CD4-positive, CD25-positive, alpha-beta regulatory T cell (primary cell): ENCODE measurements around the gene PTPN4. TPM values are rescaled to one million over a fixed set of nuclear protein-coding genes. Genes with fewer than 3 reads are reported as not detected.
"Not testable (repeated sequence)": the region's sequence is repeated elsewhere in the genome, so short reads cannot be mapped to it uniquely, and the experiment has no call there.

Experiments used
- ATAC-seq, 2 donors: fragments of 150-1000 bp; cut with Tn5 transposase; one replicate each; pipeline ENCODE4 v1.10.0; 2021; ENCODE audit warnings: low read depth in 2 of 2, moderate number of reproducible peaks in 2 of 2, moderate library complexity in 1 of 2
- DNase-seq, 3 donors: peaks; one replicate each; pipeline versions ENCODE4 v3.0.0 to v3.0.0-alpha.2; 2012 to 2022; ENCODE audit warnings: mixed read lengths in 1 of 3
- H3K27ac ChIP-seq: one replicate; pipeline ENCODE4 v1.7.0; 2013; ENCODE audit warnings: mild to moderate bottlenecking, low read length; ENCODE audit not compliant: insufficient read depth, poor library complexity, severe bottlenecking
- H3K27me3 ChIP-seq: one replicate; pipeline ENCODE4 v1.7.0; 2013; ENCODE audit warnings: low read length; ENCODE audit not compliant: control insufficient read depth, insufficient read depth
- H3K36me3 ChIP-seq: one replicate; pipeline ENCODE4 v1.7.0; 2013; ENCODE audit warnings: mild to moderate bottlenecking, low read length, moderate library complexity; ENCODE audit not compliant: control insufficient read depth, insufficient read depth
- H3K4me1 ChIP-seq: 2 replicates; pipeline ENCODE4 v1.7.0; 2013; ENCODE audit warnings: mild to moderate bottlenecking, low read length; ENCODE audit not compliant: insufficient read depth, control insufficient read depth, poor library complexity, severe bottlenecking
- H3K4me3 ChIP-seq: one replicate; pipeline ENCODE4 v1.7.0; 2013; ENCODE audit warnings: low read depth, mild to moderate bottlenecking, low read length, moderate library complexity
- H3K9me3 ChIP-seq, 2 experiments: 1 replicate in 1 of 2; 2 replicates in 1 of 2; pipeline ENCODE4 v1.7.0; 2013; ENCODE audit warnings: low read length in 2 of 2, mild to moderate bottlenecking in 1 of 2, moderate library complexity in 1 of 2; ENCODE audit not compliant: control insufficient read depth in 2 of 2
- H3K27ac Mint-ChIP-seq, 3 donors: one replicate each; pipeline ENCODE4 v1.8.0; 2020 to 2022; ENCODE audit warnings: mild to moderate bottlenecking in 3 of 3, mixed read lengths in 3 of 3, moderate library complexity in 2 of 3
- H3K27me3 Mint-ChIP-seq: one replicate; pipeline ENCODE4 v1.8.0; 2022; ENCODE audit warnings: mild to moderate bottlenecking, mixed read lengths
- H3K36me3 Mint-ChIP-seq: one replicate; pipeline ENCODE4 v1.8.0; 2020; ENCODE audit warnings: mixed read lengths
- H3K4me1 Mint-ChIP-seq, 4 donors: one replicate each; pipeline ENCODE4 v1.8.0; 2020 to 2022; ENCODE audit warnings: mixed read lengths in 4 of 4, mild to moderate bottlenecking in 1 of 4
- H3K4me3 Mint-ChIP-seq, 4 donors: one replicate each; pipeline ENCODE4 v1.8.0; 2020 to 2022; ENCODE audit warnings: mild to moderate bottlenecking in 4 of 4, mixed read lengths in 4 of 4, moderate library complexity in 3 of 4
- H3K9me3 Mint-ChIP-seq, 7 donors: one replicate each; pipeline ENCODE4 v1.8.0; 2020 to 2022; ENCODE audit warnings: mixed read lengths in 7 of 7, mild to moderate bottlenecking in 3 of 7, moderate library complexity in 2 of 7
- polyA plus RNA-seq, 4 donors: library from polyadenylated mRNA; unstranded; fragments of 300-500 nt; fragmentation: Illumina TruSeq; gene quantifications; one replicate each; pipeline ENCODE4 v1.2.3, GENCODE V29; 2021
- total RNA-seq: library from RNA; stranded (reverse); gene quantifications from one replicate; pipeline ENCODE4 v1.2.3, GENCODE V29; 2022

The PTPN4 gene
- total and polyA plus RNA-seq, 5 donors from 2014 or later, result 75.2 to 115 (median 110) TPM

DNA sequence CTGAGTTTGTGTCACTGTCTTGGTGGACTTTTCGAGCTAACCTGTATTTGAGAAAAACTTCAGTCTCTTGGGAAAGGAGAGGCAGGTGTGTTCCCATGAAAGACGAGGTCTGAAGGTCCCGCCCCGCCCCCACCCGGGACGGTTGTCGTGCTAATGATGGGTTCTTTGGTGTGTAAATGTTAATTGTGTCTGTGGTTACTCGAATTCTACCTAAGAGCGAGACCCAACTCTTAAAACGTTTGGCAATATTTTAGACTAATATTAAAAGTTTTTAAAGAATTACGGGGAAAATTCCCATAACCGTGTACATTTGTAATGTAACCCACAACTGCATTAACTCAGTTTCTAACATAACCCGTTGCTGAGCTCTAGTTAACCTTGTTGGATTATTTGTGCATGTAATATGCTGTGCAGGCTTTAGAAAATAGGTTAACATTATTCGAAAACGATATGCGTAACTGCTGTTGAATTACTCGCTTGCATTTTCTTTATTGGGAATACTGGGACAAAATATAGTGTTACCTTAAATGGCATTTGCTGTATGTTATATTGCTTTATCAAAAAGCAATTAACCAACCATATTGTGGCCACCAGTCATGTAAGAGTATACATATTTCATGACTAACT lies 254.0 kb downstream of the PTPN4 start:
- H3K4me1 Mint-ChIP-seq, result peaks cover 14 to 34% (median 22%) of the 10 kb centered on the region in 4 donors
- H3K36me3 ChIP-seq, result no peaks in the 10 kb centered on the region
- H3K27me3 Mint-ChIP-seq, result peaks cover 18% of the 10 kb centered on the region
- H3K27ac ChIP-seq, result no peak overlapping the region
- H3K27me3 ChIP-seq, result no peaks in the 10 kb centered on the region
- ATAC-seq (no peak), DNase-seq (no peak)
- no peaks in the 10 kb centered on the region for H3K9me3 ChIP-seq
- H3K36me3 Mint-ChIP-seq, result no peaks in the 10 kb centered on the region
- H3K4me1 ChIP-seq, result peaks cover 20% of the 10 kb centered on the region
- peaks cover 0 to 3% (median 0%) of the 10 kb centered on the region in 7 donors for H3K9me3 Mint-ChIP-seq
- peak overlapping the region in 2 of 3 donors; percentile 80 for H3K27ac Mint-ChIP-seq
- peak overlapping the region; percentile 75 to 91 (median 88) for H3K4me3 Mint-ChIP-seq
- H3K4me3 ChIP-seq, result peak overlapping the region; percentile 59

DNA sequence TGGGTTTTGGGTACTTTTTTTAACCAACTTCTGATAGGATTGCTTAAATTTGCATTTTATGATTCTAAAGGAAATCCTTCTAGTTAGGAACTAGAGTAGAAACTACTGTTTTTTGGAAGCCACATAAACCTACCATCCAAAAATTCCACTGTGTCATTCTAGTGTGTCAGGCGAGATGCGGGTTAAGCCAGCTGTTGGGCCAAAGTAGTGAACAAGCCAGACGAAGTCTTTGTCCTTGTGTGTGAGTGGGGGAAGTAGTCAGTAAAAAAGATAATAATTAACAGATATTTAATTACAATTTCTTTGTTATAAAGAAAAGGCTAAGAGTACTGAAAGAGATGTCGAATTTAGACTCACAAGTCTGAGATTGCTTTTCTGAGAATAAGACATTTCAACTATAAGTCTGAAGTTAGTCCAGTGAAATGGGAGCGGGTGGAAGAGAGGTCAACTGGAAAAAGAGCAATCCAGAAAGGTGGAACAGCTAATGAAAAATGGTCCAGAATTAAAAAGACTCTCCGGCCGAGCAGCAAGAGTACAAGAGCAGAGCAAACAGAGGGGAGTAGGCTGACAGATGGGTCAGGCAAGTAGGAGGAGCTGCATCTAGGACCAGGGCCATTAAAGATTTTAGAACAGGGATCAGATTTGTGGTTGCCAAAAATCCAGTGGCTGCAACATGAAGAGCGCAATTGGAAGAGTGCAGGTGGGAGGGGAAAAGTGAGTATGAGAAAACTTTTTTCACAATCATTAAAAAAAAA lies 254.7 kb downstream of the PTPN4 start:
- DNase-seq (no peak), ATAC-seq (no peak)
- Histone ChIP-seq H3K27ac (no peak overlapping the region), H3K9me3 (no peaks in the 10 kb centered on the region), H3K4me1 (peaks cover 20% of the 10 kb centered on the region), H3K4me3 (peak overlapping the region; percentile 59), H3K27me3 (no peaks in the 10 kb centered on the region), H3K36me3 (no peaks in the 10 kb centered on the region)
- Mint-ChIP-seq H3K9me3 (peaks cover 0 to 3% (median 0%) of the 10 kb centered on the region in 7 donors), H3K36me3 (peaks cover 5% of the 10 kb centered on the region), H3K27me3 (peaks cover 18% of the 10 kb centered on the region), H3K4me3 (peak overlapping the region; percentile 75 to 91 (median 88)), H3K27ac (peak overlapping the region in 1 of 3 donors; percentile 54), H3K4me1 (peaks cover 14 to 36% (median 23%) of the 10 kb centered on the region in 4 donors)

- no peak for ATAC-seq
- H3K36me3 Mint-ChIP-seq, result peaks cover 9% of the 10 kb centered on the region
Observed at GRCh38 chr2:120016800-120017199, 257.1 kb downstream of the PTPN4 start.

DNA sequence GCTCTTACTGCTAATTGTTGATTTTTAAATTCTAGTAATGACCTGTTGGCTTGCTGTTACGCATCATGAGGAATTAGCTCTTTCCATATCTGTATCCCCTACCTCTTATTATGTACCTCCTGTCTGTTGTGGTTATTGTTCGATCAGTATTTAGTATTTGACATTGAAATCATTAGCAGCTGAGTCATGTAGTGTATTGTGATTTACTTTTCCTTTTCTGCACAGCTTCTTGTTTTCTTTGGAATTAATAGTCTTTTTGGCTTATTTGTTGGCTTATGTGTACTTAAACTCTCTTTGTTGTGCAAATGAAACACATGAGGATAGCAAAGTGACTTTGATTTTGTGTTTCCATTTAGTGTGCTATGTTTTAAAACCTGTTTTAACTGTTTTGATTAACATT lies 257.5 kb downstream of the PTPN4 start:
- ATAC-seq, result no peak
- Histone ChIP-seq H3K4me3 (no peak overlapping the region), H3K4me1 (peaks cover 20% of the 10 kb centered on the region), H3K36me3 (no peaks in the 10 kb centered on the region), H3K9me3 (no peaks in the 10 kb centered on the region), H3K27me3 (no peaks in the 10 kb centered on the region), H3K27ac (no peak overlapping the region)
- Mint-ChIP-seq H3K9me3 (peaks cover 0 to 3% (median 0%) of the 10 kb centered on the region in 7 donors), H3K4me1 (peaks cover 13 to 39% (median 22%) of the 10 kb centered on the region in 4 donors), H3K4me3 (peak overlapping the region in 1 of 4 donors; percentile 18), H3K27me3 (peaks cover 16% of the 10 kb centered on the region), H3K27ac (no peak overlapping the region), H3K36me3 (peaks cover 10% of the 10 kb centered on the region)
- no peak for DNase-seq

More at GRCh38 chr2:120016800-120017199, 257.1 kb downstream of the PTPN4 start:
- H3K9me3 Mint-ChIP-seq, result peaks cover 0 to 3% (median 0%) of the 10 kb centered on the region in 7 donors
- H3K4me1 Mint-ChIP-seq, result peaks cover 14 to 41% (median 23%) of the 10 kb centered on the region in 4 donors
- Histone ChIP-seq H3K36me3 (no peaks in the 10 kb centered on the region), H3K27me3 (no peaks in the 10 kb centered on the region), H3K4me1 (peaks cover 20% of the 10 kb centered on the region), H3K27ac (no peak overlapping the region), H3K9me3 (no peaks in the 10 kb centered on the region), H3K4me3 (no peak overlapping the region)
- DNase-seq, result no peak
- H3K27ac Mint-ChIP-seq, result no peak overlapping the region
- H3K4me3 Mint-ChIP-seq, result peak overlapping the region in 1 of 4 donors; percentile 18
- peaks cover 18% of the 10 kb centered on the region for H3K27me3 Mint-ChIP-seq

GRCh38 chr2:120018549-120018948 lies 258.8 kb downstream of the PTPN4 start:
- Histone ChIP-seq H3K4me3 (no peak overlapping the region), H3K27ac (no peak overlapping the region), H3K36me3 (no peaks in the 10 kb centered on the region), H3K9me3 (no peaks in the 10 kb centered on the region), H3K27me3 (no peaks in the 10 kb centered on the region), H3K4me1 (peaks cover 7% of the 10 kb centered on the region)
- Mint-ChIP-seq H3K4me1 (peaks cover 8 to 33% (median 21%) of the 10 kb centered on the region in 4 donors), H3K9me3 (peaks cover 0 to 5% (median 0%) of the 10 kb centered on the region in 7 donors), H3K4me3 (no peak overlapping the region), H3K27ac (no peak overlapping the region), H3K36me3 (peaks cover 23% of the 10 kb centered on the region), H3K27me3 (peaks cover 12% of the 10 kb centered on the region)
- DNase-seq (no peak), ATAC-seq (no peak)

- Mint-ChIP-seq H3K4me1 (peaks cover 0 to 22% (median 10%) of the 10 kb centered on the region in 4 donors), H3K36me3 (peaks cover 39% of the 10 kb centered on the region), H3K4me3 (no peak overlapping the region), H3K27ac (no peak overlapping the region), H3K9me3 (peaks cover 0 to 16% (median 4%) of the 10 kb centered on the region in 7 donors), H3K27me3 (no peaks in the 10 kb centered on the region)
- ATAC-seq (no peak), DNase-seq (no peak)
- no peaks in the 10 kb centered on the region for H3K4me1 ChIP-seq
- no peaks in the 10 kb centered on the region for H3K27me3 ChIP-seq
- H3K9me3 ChIP-seq, result peaks cover 0 to 3% of the 10 kb centered on the region in 2 experiments
- no peak overlapping the region for H3K4me3 ChIP-seq
- H3K27ac ChIP-seq, result no peak overlapping the region
- H3K36me3 ChIP-seq, result no peaks in the 10 kb centered on the region
Observed at GRCh38 chr2:120020554-120020953, 260.8 kb downstream of the PTPN4 start.

DNA sequence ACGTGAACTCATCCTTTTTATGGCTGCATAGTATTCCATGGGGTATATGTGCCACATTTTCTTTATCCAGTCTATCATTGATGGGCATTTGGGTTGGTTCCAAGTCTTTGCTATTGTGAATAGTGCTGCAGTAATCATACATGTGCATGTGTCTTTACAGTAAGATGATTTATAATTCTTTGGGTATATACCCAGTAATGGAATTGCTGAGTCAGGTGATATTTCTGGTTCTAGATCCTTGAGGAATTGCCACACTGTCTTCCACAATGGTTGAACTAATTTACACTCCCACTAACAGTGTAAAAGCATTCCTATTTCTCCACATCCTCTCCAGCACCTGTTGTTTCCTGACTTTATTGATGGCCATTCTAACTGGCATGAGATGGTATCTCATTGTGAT lies 262.8 kb downstream of the PTPN4 start:
- H3K4me3 ChIP-seq, H3K4me1 ChIP-seq, H3K36me3 ChIP-seq, DNase-seq, H3K4me1 Mint-ChIP-seq, ATAC-seq, H3K27me3 Mint-ChIP-seq, H3K27me3 ChIP-seq, H3K27ac ChIP-seq, H3K9me3 ChIP-seq: not testable (repeated sequence)
- Mint-ChIP-seq H3K27ac (peak overlapping the region in 1 of 3 donors; percentile 14), H3K36me3 (peaks cover 43% of the 10 kb centered on the region), H3K4me3 (peak overlapping the region in 1 of 4 donors; percentile 15), H3K9me3 (peaks cover 0 to 16% (median 4%) of the 10 kb centered on the region in 7 donors)
